ENCODE data around the gene OSBPL10. TPM values are rescaled to one million over a fixed set of nuclear protein-coding genes. Genes with fewer than 3 reads are reported as not detected.

Gene OSBPL10
- total RNA-seq, 2 donors from 2014 or later, result 4.2 to 8.2 TPM

DNA sequence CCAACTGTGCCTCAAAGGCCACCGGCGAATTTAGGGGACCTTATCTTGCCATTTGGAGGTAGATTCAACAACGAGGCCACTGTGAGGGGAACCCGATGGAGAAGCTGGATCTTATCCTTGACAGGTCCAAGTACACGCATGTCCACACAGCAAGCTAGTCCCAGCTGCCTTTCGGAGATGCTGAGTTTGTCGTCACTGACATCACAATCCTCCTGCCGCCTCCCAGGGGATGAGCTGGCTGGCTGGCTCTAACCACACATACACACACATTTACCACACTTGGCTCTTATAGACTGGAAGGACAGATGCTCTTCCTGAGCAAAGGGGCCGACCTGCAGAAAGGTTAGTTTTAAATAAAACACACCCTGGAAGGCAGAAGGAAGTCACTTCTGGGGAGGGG is 272.1 kb downstream of the OSBPL10 start:
- Histone ChIP-seq H3K9me3 (peaks cover 0 to 12% of the 10 kb centered on the region in 2 donors), H3K4me3 (no peak overlapping the region), H3K36me3 (no peaks in the 10 kb centered on the region), H3K27ac (no peak overlapping the region), H3K4me1 (peaks cover 0 to 8% of the 10 kb centered on the region in 2 donors), H3K27me3 (no peaks in the 10 kb centered on the region)
- no peak for DNase-seq (ENCODE audit: low spot score)
- TF ChIP-seq, protein P1, sequence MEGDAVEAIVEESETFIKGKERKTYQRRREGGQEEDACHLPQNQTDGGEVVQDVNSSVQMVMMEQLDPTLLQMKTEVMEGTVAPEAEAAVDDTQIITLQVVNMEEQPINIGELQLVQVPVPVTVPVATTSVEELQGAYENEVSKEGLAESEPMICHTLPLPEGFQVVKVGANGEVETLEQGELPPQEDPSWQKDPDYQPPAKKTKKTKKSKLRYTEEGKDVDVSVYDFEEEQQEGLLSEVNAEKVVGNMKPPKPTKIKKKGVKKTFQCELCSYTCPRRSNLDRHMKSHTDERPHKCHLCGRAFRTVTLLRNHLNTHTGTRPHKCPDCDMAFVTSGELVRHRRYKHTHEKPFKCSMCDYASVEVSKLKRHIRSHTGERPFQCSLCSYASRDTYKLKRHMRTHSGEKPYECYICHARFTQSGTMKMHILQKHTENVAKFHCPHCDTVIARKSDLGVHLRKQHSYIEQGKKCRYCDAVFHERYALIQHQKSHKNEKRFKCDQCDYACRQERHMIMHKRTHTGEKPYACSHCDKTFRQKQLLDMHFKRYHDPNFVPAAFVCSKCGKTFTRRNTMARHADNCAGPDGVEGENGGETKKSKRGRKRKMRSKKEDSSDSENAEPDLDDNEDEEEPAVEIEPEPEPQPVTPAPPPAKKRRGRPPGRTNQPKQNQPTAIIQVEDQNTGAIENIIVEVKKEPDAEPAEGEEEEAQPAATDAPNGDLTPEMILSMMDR (IDR thresholded peaks at IDR 0.05), result no peak

DNA sequence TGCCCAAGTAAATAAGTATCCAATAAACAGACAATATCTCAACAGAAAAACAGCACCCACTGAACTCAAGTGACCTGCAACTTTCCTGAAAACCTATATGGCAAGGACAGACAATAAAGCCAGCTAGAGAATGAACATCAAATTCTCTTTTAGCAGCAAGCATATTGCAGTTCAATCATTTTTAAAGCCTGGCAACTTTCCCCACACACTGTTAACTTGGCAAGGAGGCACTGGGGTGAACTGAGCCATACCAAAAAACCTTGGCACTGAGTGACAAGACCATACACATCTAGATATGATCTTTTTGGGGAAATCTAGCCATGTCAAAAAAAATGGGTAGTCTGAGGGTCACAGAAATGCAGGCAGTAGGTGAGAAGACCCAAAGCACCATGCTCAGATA is 273.8 kb downstream of the OSBPL10 start:
- Histone ChIP-seq H3K27ac (no peak overlapping the region), H3K9me3 (peaks cover 0 to 3% of the 10 kb centered on the region in 2 donors), H3K4me1 (peaks cover 0 to 8% of the 10 kb centered on the region in 2 donors), H3K27me3 (no peaks in the 10 kb centered on the region), H3K4me3 (no peak overlapping the region), H3K36me3 (no peaks in the 10 kb centered on the region)
- DNase-seq (ENCODE audit: low spot score), result no peak
- TF ChIP-seq, protein P1 (IDR thresholded peaks at IDR 0.05), result no peak

DNA sequence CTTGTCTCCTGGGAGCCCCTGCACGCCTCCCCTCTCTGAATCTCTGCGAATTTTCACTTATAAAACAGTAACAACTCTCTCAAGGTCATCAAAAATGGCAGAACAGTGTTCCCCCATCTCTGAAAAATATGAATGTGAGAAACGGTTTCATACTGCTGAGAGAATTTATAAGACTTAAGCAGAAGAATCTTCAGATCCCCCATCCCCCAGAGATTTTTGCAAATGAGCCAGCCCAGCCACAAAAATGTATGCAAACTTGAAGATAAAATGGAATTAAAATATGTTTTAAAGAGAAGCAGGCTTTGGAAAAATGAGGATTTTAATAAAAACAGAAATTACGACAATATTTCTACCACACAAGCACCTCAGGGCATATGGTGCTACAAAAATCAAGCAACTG is 275.3 kb downstream of the OSBPL10 start:
- peaks cover 0 to 8% of the 10 kb centered on the region in 2 donors for H3K4me1 ChIP-seq
- no peak overlapping the region for H3K27ac ChIP-seq
- H3K27me3 ChIP-seq, result no peaks in the 10 kb centered on the region
- TF ChIP-seq, protein P1 (IDR thresholded peaks at IDR 0.05), result no peak
- H3K36me3 ChIP-seq, result no peaks in the 10 kb centered on the region
- no peak overlapping the region for H3K4me3 ChIP-seq
- DNase-seq (ENCODE audit: low spot score), result no peak
- H3K9me3 ChIP-seq, result no peaks in the 10 kb centered on the region

DNA sequence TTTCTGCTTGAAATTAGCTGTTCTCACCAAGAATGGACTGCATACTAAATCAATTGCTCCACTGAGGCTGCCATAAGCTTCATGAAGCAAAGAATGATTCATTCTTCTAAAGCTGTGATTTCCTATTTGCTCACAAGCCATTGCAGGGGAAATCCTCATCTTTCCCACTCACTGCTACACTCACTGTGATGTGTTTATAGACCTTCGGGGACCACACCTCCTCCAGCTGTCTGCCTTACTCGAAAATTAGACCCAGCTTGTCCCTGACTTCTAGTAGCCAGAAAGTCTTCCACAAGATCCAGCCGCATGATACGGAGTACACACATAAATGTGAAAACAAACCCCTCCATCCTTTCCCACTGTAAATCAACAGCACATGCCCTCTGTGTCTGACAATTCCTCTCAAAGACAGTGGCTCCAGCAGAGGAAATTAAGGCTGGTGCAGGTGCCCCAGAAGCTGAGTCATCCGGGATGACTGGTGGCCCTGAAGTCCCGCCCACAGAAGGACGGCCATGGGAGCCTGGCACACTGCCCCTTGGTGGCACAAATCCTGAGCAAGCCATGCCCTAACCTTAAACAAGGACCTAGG is 276.4 kb downstream of the OSBPL10 start:
- Histone ChIP-seq H3K4me3 (no peak overlapping the region), H3K27me3 (no peaks in the 10 kb centered on the region), H3K9me3 (no peaks in the 10 kb centered on the region), H3K36me3 (no peaks in the 10 kb centered on the region), H3K27ac (no peak overlapping the region), H3K4me1 (peaks cover 0 to 8% of the 10 kb centered on the region in 2 donors)
- TF ChIP-seq, protein P1 (IDR thresholded peaks at IDR 0.05), result no peak
- peak; percentile 55 for DNase-seq (ENCODE audit: low spot score)

DNA sequence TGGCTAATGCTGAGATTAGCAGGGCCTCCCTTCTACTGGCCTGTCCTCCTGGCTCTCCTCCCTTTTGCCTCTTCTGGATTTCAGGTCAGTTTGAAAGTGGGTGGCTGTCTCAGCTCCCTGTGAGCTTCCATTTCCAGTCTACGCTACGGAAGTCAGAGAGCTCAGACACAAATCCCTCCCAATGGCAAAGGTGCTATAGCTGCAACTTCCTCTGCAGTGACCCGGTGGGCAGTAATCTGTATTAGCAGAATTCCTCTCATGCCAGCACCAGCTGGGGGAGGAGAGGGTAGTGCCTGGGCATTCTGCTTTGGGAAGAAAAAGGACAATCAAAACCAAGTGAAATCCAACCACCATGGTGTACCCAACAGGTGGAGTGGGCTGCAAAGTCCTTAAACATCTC is 276.9 kb downstream of the OSBPL10 start:
- DNase-seq (ENCODE audit: low spot score), result no peak
- Histone ChIP-seq H3K27me3 (no peaks in the 10 kb centered on the region), H3K4me1 (peaks cover 0 to 8% of the 10 kb centered on the region in 2 donors), H3K27ac (no peak overlapping the region), H3K9me3 (no peaks in the 10 kb centered on the region), H3K36me3 (no peaks in the 10 kb centered on the region), H3K4me3 (no peak overlapping the region)
- TF ChIP-seq, protein P1 (IDR thresholded peaks at IDR 0.05), result no peak

DNA sequence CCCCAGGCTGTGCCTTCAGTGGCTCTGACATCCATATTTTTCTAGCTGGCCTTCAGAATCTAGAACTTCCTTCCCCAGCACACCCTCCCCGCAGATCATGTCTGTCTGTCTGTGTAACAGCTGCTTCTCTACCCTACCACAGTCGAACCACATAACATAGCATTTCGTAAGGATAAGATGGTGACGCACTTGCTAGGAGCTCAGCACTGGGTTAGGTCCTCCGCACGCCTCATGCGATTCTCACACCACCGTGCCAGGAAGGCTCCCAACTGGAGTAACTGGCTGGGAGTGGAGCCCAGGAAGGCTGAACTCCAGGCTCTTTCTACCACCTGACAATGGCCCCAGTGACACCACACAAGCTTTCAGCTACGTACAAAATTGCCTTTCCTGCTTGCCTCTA is 279.8 kb downstream of the OSBPL10 start:
- H3K4me3 ChIP-seq, result no peak overlapping the region
- no peaks in the 10 kb centered on the region for H3K9me3 ChIP-seq
- DNase-seq (ENCODE audit: low spot score), result peak; percentile 2
- no peaks in the 10 kb centered on the region for H3K27me3 ChIP-seq
- peaks cover 0 to 8% of the 10 kb centered on the region in 2 donors for H3K4me1 ChIP-seq
- TF ChIP-seq, protein P1 (IDR thresholded peaks at IDR 0.05), result no peak
- H3K36me3 ChIP-seq, result no peaks in the 10 kb centered on the region
- no peak overlapping the region for H3K27ac ChIP-seq

Data from right atrium auricular region (tissue), 2 donors.